ENCODE results near the gene CTTNBP2.

The CTTNBP2 gene

DNA sequence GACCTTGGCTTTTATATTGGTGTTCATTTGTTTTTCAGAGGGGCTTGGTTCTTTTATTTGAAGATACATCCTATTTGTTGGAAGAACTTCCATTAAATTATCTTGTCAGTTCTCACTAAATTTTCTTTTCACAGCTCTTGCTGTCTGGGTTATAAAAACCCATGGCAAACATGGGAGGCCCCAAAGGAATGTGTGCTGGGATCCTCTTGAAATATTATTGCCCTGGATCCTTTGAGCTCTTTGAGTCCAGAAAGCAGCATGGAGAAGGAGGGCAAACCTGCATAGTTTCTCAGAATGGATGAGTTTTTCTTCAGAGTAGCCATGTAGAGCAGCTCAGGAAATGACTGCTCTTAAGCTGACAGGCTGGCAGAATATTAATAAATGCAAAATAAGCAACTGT lies 187.4 kb downstream of the CTTNBP2 start:
- no peaks in the 10 kb centered on the region for H3K27me3 ChIP-seq (ENCODE audit: control insufficient read depth, insufficient read depth, low read length)
- no peak overlapping the region for H3K9ac ChIP-seq (ENCODE audit: low read length)
- H3K36me3 ChIP-seq (ENCODE audit: control insufficient read depth, insufficient read depth, low read length) = no peaks in the 10 kb centered on the region
- H3K27ac ChIP-seq (ENCODE audit: low read depth, low read length) = no peak overlapping the region
- no peak overlapping the region for H3K4me3 ChIP-seq (ENCODE audit: low read length)
- H3K4me1 ChIP-seq (ENCODE audit: control insufficient read depth, insufficient read depth, low read length) = no peaks in the 10 kb centered on the region

DNA sequence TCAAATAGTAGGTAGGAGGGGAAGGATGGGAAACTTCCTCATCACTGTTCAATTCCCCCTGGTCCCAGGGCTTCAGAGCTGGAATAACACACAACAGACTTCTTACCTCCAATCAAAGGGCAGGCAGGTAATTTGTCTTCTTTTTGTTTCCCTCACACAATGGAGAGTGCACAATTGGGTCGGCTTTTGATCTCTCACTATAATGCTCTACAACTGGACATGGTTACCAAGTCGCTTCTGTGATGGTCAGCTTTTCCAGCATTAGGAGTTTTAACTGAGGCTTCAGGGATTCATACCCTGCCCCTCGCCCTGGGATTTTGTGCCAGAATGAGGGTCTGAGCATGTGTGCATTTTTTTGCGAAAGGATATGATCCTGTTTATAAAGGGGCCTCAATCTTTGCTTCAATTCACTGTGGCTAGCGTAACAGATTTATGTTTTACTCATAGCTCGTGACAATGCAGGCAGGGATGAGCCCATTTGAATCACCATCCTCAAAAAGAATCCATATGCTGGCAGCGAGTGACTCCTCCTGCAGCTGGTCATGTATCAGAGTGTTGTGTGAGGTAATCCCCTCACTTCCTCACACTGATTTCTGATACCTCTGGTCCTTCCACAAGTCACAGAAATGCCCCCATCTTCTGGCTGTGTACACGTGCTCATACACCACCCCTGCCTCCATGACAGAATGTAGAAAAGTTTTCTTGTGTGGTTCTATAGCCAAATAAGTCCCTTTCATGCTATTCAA lies 189.6 kb downstream of the CTTNBP2 start:
- Histone ChIP-seq H3K4me1 (ENCODE audit: control insufficient read depth, insufficient read depth, low read length) (no peaks in the 10 kb centered on the region), H3K9ac (ENCODE audit: low read length) (no peak overlapping the region), H3K27ac (ENCODE audit: low read depth, low read length) (no peak overlapping the region)

GRCh38 chr7:117682681-117683385 lies 190.4 kb downstream of the CTTNBP2 start:
- Histone ChIP-seq H3K27ac (ENCODE audit: low read depth, low read length) (no peak overlapping the region), H3K4me1 (ENCODE audit: control insufficient read depth, insufficient read depth, low read length) (no peaks in the 10 kb centered on the region), H3K9ac (ENCODE audit: low read length) (no peak overlapping the region), H3K36me3 (ENCODE audit: control insufficient read depth, insufficient read depth, low read length) (no peaks in the 10 kb centered on the region), H3K4me3 (ENCODE audit: low read length) (no peak overlapping the region), H3K27me3 (ENCODE audit: control insufficient read depth, insufficient read depth, low read length) (no peaks in the 10 kb centered on the region)

More for the DNA sequence above, 189.6 kb downstream of the CTTNBP2 start:
- Histone ChIP-seq H3K36me3 (ENCODE audit: control insufficient read depth, insufficient read depth, low read length) (no peaks in the 10 kb centered on the region), H3K27me3 (ENCODE audit: control insufficient read depth, insufficient read depth, low read length) (no peaks in the 10 kb centered on the region), H3K4me3 (ENCODE audit: low read length) (no peak overlapping the region)

DNA sequence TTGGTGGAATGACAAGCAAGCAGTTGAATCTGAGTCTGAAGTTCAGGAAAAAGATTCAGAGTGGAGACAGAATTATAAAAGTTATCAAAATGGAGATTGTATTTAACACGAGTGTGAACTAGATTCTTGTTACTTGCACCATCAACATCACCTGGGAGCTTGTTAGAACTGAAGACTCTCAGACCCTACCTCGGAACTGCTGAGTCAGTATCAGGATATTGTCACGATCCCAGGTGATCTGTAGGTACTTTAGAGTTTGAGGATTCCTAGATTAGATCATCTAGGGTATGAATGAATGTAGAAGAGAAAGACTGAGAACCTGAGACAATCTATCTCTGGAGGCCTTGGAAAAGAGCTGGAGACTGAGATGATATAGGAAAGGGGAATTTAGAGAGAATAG lies 194.1 kb downstream of the CTTNBP2 start:
- Histone ChIP-seq H3K4me3 (ENCODE audit: low read length) (no peak overlapping the region), H3K9ac (ENCODE audit: low read length) (no peak overlapping the region), H3K27ac (ENCODE audit: low read depth, low read length) (no peak overlapping the region), H3K36me3 (ENCODE audit: control insufficient read depth, insufficient read depth, low read length) (no peaks in the 10 kb centered on the region), H3K27me3 (ENCODE audit: control insufficient read depth, insufficient read depth, low read length) (no peaks in the 10 kb centered on the region), H3K4me1 (ENCODE audit: control insufficient read depth, insufficient read depth, low read length) (no peaks in the 10 kb centered on the region)

- no peak overlapping the region for H3K9ac ChIP-seq (ENCODE audit: low read length)
- no peaks in the 10 kb centered on the region for H3K36me3 ChIP-seq (ENCODE audit: control insufficient read depth, insufficient read depth, low read length)
- H3K27ac ChIP-seq (ENCODE audit: low read depth, low read length) = no peak overlapping the region
- H3K4me3 ChIP-seq (ENCODE audit: low read length) = no peak overlapping the region
- H3K27me3 ChIP-seq (ENCODE audit: control insufficient read depth, insufficient read depth, low read length) = no peaks in the 10 kb centered on the region
- H3K4me1 ChIP-seq (ENCODE audit: control insufficient read depth, insufficient read depth, low read length) = no peaks in the 10 kb centered on the region
Measured at GRCh38 chr7:117675497-117676435, 197.5 kb downstream of the CTTNBP2 start.

DNA sequence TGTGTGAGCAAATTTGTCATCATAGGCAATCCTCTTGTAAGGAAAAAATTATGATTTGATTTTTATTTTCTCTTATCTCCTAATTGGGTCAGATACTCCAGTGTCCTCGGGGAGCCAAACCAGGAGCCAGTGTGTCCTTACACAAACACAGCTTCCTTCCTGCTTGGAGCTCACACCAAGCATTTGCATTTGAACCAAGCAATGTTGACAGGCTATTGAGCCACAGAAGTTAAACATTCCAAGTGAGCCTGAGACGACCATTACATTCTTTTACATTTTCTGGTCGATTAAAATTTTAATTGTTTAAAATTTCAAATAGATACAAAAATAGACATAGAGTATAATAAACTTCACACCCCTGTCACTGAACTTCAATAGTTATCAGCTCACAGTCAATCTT lies 198.6 kb downstream of the CTTNBP2 start:
- Histone ChIP-seq H3K4me1 (ENCODE audit: control insufficient read depth, insufficient read depth, low read length) (no peaks in the 10 kb centered on the region), H3K27ac (ENCODE audit: low read depth, low read length) (no peak overlapping the region), H3K36me3 (ENCODE audit: control insufficient read depth, insufficient read depth, low read length) (no peaks in the 10 kb centered on the region), H3K9ac (ENCODE audit: low read length) (no peak overlapping the region), H3K27me3 (ENCODE audit: control insufficient read depth, insufficient read depth, low read length) (no peaks in the 10 kb centered on the region), H3K4me3 (ENCODE audit: low read length) (no peak overlapping the region)

GRCh38 chr7:117673839-117674238 lies 199.4 kb downstream of the CTTNBP2 start:
- H3K9ac ChIP-seq (ENCODE audit: low read length) = no peak overlapping the region
- H3K4me3 ChIP-seq (ENCODE audit: low read length) = peak overlapping the region; percentile 34
- H3K4me1 ChIP-seq (ENCODE audit: control insufficient read depth, insufficient read depth, low read length) = no peaks in the 10 kb centered on the region
- no peaks in the 10 kb centered on the region for H3K36me3 ChIP-seq (ENCODE audit: control insufficient read depth, insufficient read depth, low read length)
- H3K27ac ChIP-seq (ENCODE audit: low read depth, low read length) = no peak overlapping the region
- H3K27me3 ChIP-seq (ENCODE audit: control insufficient read depth, insufficient read depth, low read length) = no peaks in the 10 kb centered on the region

DNA sequence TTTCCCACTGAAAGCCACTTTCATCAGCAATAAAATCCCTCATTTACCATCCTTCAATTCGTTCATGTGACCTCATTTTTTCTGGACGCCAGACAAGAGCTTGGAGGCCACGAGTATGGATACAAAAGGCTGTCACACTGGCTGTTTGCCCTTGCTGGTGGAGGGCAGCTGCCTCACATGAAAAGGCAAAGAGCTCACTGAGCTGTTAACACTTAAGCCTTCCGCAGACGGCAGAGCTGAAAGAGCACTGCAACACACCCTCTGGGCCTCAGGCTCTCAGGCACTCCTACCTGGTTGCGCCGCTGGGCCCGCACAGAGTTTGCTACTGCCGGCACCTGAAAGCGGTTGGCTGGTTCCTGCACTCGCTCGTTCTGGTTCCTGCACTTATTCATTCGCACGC lies 199.9 kb downstream of the CTTNBP2 start:
- no peaks in the 10 kb centered on the region for H3K36me3 ChIP-seq (ENCODE audit: control insufficient read depth, insufficient read depth, low read length)
- H3K9ac ChIP-seq (ENCODE audit: low read length) = no peak overlapping the region
- no peaks in the 10 kb centered on the region for H3K4me1 ChIP-seq (ENCODE audit: control insufficient read depth, insufficient read depth, low read length)
- no peak overlapping the region for H3K27ac ChIP-seq (ENCODE audit: low read depth, low read length)
- no peaks in the 10 kb centered on the region for H3K27me3 ChIP-seq (ENCODE audit: control insufficient read depth, insufficient read depth, low read length)
- H3K4me3 ChIP-seq (ENCODE audit: low read length) = peak overlapping the region; percentile 34

- Histone ChIP-seq H3K9ac (ENCODE audit: low read length) (no peak overlapping the region), H3K36me3 (ENCODE audit: control insufficient read depth, insufficient read depth, low read length) (no peaks in the 10 kb centered on the region), H3K27ac (ENCODE audit: low read depth, low read length) (no peak overlapping the region), H3K4me1 (ENCODE audit: control insufficient read depth, insufficient read depth, low read length) (no peaks in the 10 kb centered on the region), H3K4me3 (ENCODE audit: low read length) (no peak overlapping the region), H3K27me3 (ENCODE audit: control insufficient read depth, insufficient read depth, low read length) (no peaks in the 10 kb centered on the region)
Measured at GRCh38 chr7:117672453-117672852, 200.8 kb downstream of the CTTNBP2 start.

GRCh38 chr7:117669818-117670217 lies 203.4 kb downstream of the CTTNBP2 start:
- H3K27me3 ChIP-seq (ENCODE audit: control insufficient read depth, insufficient read depth, low read length) = no peaks in the 10 kb centered on the region
- no peak overlapping the region for H3K4me3 ChIP-seq (ENCODE audit: low read length)
- H3K36me3 ChIP-seq (ENCODE audit: control insufficient read depth, insufficient read depth, low read length) = no peaks in the 10 kb centered on the region
- no peaks in the 10 kb centered on the region for H3K4me1 ChIP-seq (ENCODE audit: control insufficient read depth, insufficient read depth, low read length)
- H3K9ac ChIP-seq (ENCODE audit: low read length) = no peak overlapping the region
- H3K27ac ChIP-seq (ENCODE audit: low read depth, low read length) = no peak overlapping the region

- Histone ChIP-seq H3K9ac (ENCODE audit: low read length) (no peak overlapping the region), H3K36me3 (ENCODE audit: control insufficient read depth, insufficient read depth, low read length) (no peaks in the 10 kb centered on the region), H3K27ac (ENCODE audit: low read depth, low read length) (no peak overlapping the region), H3K27me3 (ENCODE audit: control insufficient read depth, insufficient read depth, low read length) (no peaks in the 10 kb centered on the region), H3K4me3 (ENCODE audit: low read length) (no peak overlapping the region), H3K4me1 (ENCODE audit: control insufficient read depth, insufficient read depth, low read length) (no peaks in the 10 kb centered on the region)
Measured at GRCh38 chr7:117667456-117667855, 205.8 kb downstream of the CTTNBP2 start.

DNA sequence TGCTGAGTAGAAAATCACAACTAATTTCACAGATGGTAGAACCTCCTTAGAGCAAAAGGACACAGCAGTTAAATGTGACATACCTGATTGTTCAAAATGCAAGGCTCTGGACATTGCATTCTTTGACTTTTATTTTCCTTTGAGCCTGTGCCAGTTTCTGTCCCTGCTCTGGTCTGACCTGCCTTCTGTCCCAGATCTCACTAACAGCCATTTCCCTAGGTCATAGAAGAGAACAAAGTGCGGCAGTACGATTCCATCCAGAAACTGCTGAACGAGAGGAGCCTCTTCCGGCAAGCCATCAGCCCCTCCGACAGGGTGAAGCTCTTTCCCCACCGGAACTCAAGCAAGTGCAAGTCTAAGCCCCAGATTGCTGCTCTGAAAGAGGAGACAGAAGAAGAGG lies 206.6 kb downstream of the CTTNBP2 start:
- H3K4me3 ChIP-seq (ENCODE audit: low read length) = no peak overlapping the region
- H3K27me3 ChIP-seq (ENCODE audit: control insufficient read depth, insufficient read depth, low read length) = no peaks in the 10 kb centered on the region
- H3K4me1 ChIP-seq (ENCODE audit: control insufficient read depth, insufficient read depth, low read length) = no peaks in the 10 kb centered on the region
- no peak overlapping the region for H3K27ac ChIP-seq (ENCODE audit: low read depth, low read length)
- H3K9ac ChIP-seq (ENCODE audit: low read length) = no peak overlapping the region
- H3K36me3 ChIP-seq (ENCODE audit: control insufficient read depth, insufficient read depth, low read length) = no peaks in the 10 kb centered on the region
